Activated CD8-positive, alpha-beta memory T cell treated with anti-CD3 and anti-CD28 coated beads, Interleukin-2, amount 50 U/mL, for 24 hours (primary cell): ENCODE results near the gene JAK2.
"Not testable (repeated sequence)": the region's sequence is repeated elsewhere in the genome, so short reads cannot be mapped to it uniquely, and the experiment has no call there.

Source experiments
- DNase-seq: peaks from one replicate; pipeline ENCODE4 v3.0.0-alpha.2; 2020; ENCODE audit errors: extremely low read depth

Gene JAK2

GRCh38 chr9:4980086-4980727 is 4.9 kb upstream of the JAK2 start:
- no peak for DNase-seq

GRCh38 chr9:4982721-4983482 is 2.2 kb upstream of the JAK2 start:
- DNase-seq = no peak

GRCh38 chr9:4983601-4984165 is 1.4 kb upstream of the JAK2 start:
- DNase-seq = no peak

- DNase-seq = no peak
These were observed 876 bp upstream of the JAK2 start for GRCh38 chr9:4984171-4984620.

- no peak for DNase-seq
These were observed 554 bp downstream of the JAK2 start for GRCh38 chr9:4985386-4986266.

- no peak for DNase-seq
These were observed 1.2 kb downstream of the JAK2 start for GRCh38 chr9:4986296-4986695.

GRCh38 chr9:4986783-4987182 is 1.7 kb downstream of the JAK2 start:
- no peak for DNase-seq

- no peak for DNase-seq
These were observed 2.9 kb downstream of the JAK2 start for GRCh38 chr9:4987961-4988421.

- no peak for DNase-seq
These were observed 7.8 kb downstream of the JAK2 start for GRCh38 chr9:4992872-4993271.

- DNase-seq = no peak
These were observed 9.3 kb downstream of the JAK2 start for GRCh38 chr9:4994166-4994890.

- no peak for DNase-seq
These were observed 12.1 kb downstream of the JAK2 start for GRCh38 chr9:4997196-4997595.

GRCh38 chr9:4997631-4998030 is 12.6 kb downstream of the JAK2 start:
- no peak for DNase-seq

GRCh38 chr9:5002811-5003210 is 17.7 kb downstream of the JAK2 start:
- DNase-seq = no peak

GRCh38 chr9:5004481-5004880 is 19.4 kb downstream of the JAK2 start:
- DNase-seq = no peak

- no peak for DNase-seq
These were observed 23.1 kb downstream of the JAK2 start for GRCh38 chr9:5008202-5008601.

GRCh38 chr9:5013374-5013773 is 28.3 kb downstream of the JAK2 start:
- no peak for DNase-seq

- DNase-seq = no peak
These were observed 30.9 kb downstream of the JAK2 start for GRCh38 chr9:5015934-5016333.

- no peak for DNase-seq
These were observed 40.3 kb downstream of the JAK2 start for GRCh38 chr9:5025416-5025815.

- DNase-seq = not testable (repeated sequence)
These were observed 46.9 kb downstream of the JAK2 start for GRCh38 chr9:5031941-5032340.

GRCh38 chr9:5040730-5041389 is 55.8 kb downstream of the JAK2 start:
- DNase-seq = no peak
